PFSK-1 (cell line): Measurements from ENCODE around the gene SLC4A1.

Experiments used
- FOXP2 ChIP-seq: optimal IDR thresholded peaks from 2 replicates; pipeline ENCODE3; 2011; ENCODE audit warnings: borderline replicate concordance, control low read depth, inconsistent platforms; ENCODE audit not compliant: insufficient read depth; ENCODE audit errors: extremely low read length, extremely low read depth
- POLR2AphosphoS5 ChIP-seq: IDR thresholded peaks from 2 replicates; pipeline ENCODE4 v1.6.1; 2012; ENCODE audit warnings: low read depth, mild to moderate bottlenecking, control low read depth, low read length, moderate library complexity
- REST ChIP-seq, 2 experiments: IDR thresholded peaks; 2 replicates each; pipeline versions ENCODE4 v1.6.1 to v1.8.0; 2011 to 2012; ENCODE audit warnings: low read depth in 2 of 2, low read length in 2 of 2, control low read depth in 1 of 2, inconsistent platforms in 1 of 2, mild to moderate bottlenecking in 1 of 2, moderate library complexity in 1 of 2; ENCODE audit not compliant: insufficient read depth in 1 of 2
- SIN3A ChIP-seq: IDR thresholded peaks from 2 replicates; pipeline ENCODE4 v1.6.1; 2012; ENCODE audit warnings: mild to moderate bottlenecking, low read length, moderate library complexity, borderline replicate concordance; ENCODE audit not compliant: insufficient read depth
- TAF1 ChIP-seq: IDR thresholded peaks from 2 replicates; pipeline ENCODE4 v1.6.1; 2012; ENCODE audit warnings: low read length, control low read depth, borderline replicate concordance; ENCODE audit not compliant: insufficient read depth

The SLC4A1 gene

GRCh38 chr17:44232061-44232460 lies 35.9 kb downstream of the SLC4A1 start:
- TF ChIP-seq FOXP2: no peak
- TF ChIP-seq POLR2AphosphoS5: no peak
- TF ChIP-seq SIN3A: no peak
- TF ChIP-seq TAF1: no peak
- no peak for TF ChIP-seq REST (IDR thresholded peaks at IDR 0.05; ENCODE audit: insufficient read depth in 1 of 2, low read depth in 2 of 2, low read length in 2 of 2)

- TF ChIP-seq SIN3A (no peak), TAF1 (no peak), FOXP2 (no peak), REST (IDR thresholded peaks at IDR 0.05; ENCODE audit: insufficient read depth in 1 of 2, low read depth in 2 of 2, low read length in 2 of 2) (no peak), POLR2AphosphoS5 (no peak)
Measured at GRCh38 chr17:44230140-44230539, 37.8 kb downstream of the SLC4A1 start.

GRCh38 chr17:44229090-44229489 lies 38.8 kb downstream of the SLC4A1 start:
- no peak for TF ChIP-seq FOXP2
- TF ChIP-seq SIN3A: no peak
- no peak for TF ChIP-seq POLR2AphosphoS5
- TF ChIP-seq TAF1: no peak
- no peak for TF ChIP-seq REST (IDR thresholded peaks at IDR 0.05; ENCODE audit: insufficient read depth in 1 of 2, low read depth in 2 of 2, low read length in 2 of 2)

GRCh38 chr17:44223541-44224071 lies 44.3 kb downstream of the SLC4A1 start:
- no peak for TF ChIP-seq TAF1
- no peak for TF ChIP-seq POLR2AphosphoS5
- no peak for TF ChIP-seq FOXP2
- no peak for TF ChIP-seq REST (IDR thresholded peaks at IDR 0.05; ENCODE audit: insufficient read depth in 1 of 2, low read depth in 2 of 2, low read length in 2 of 2)
- TF ChIP-seq SIN3A: no peak
